SK-N-MC (cell line): ENCODE data around the gene ZNHIT2.
"Not testable (repeated sequence)": the region's sequence is repeated elsewhere in the genome, so short reads cannot be mapped to it uniquely, and the experiment has no call there.

ENCODE experiments used
- DNase-seq: peaks from one replicate; pipeline ENCODE4 v3.0.0-alpha.2; 2011; ENCODE audit warnings: low read depth, low spot score
- H3K27ac ChIP-seq: fragments of 200-600 bp; sonication (generic); 2 replicates; pipeline ENCODE4 v1.5.1; 2016; ENCODE audit warnings: mixed run types
- H3K36me3 ChIP-seq: fragments of 200-600 bp; sonication (generic); 2 replicates; pipeline ENCODE4 v1.6.1; 2017; ENCODE audit warnings: antibody characterized with exemption, low read length, mixed read lengths; ENCODE audit not compliant: insufficient read depth
- H3K4me3 ChIP-seq: fragments of 200-600 bp; sonication (generic); 2 replicates; pipeline ENCODE4 v1.5.1; 2016
- H3K9ac ChIP-seq: fragments of 200-600 bp; sonication (generic); 2 replicates; pipeline ENCODE4 v1.8.0; 2017; ENCODE audit warnings: mixed run types, mixed read lengths; ENCODE audit not compliant: insufficient read length
- H3K9me3 ChIP-seq: fragments of 200-600 bp; sonication (generic); 2 replicates; pipeline ENCODE4 v1.6.1; 2017; ENCODE audit warnings: low read depth, mild to moderate bottlenecking, antibody characterized with exemption, low read length, moderate library complexity, mixed read lengths
- EZH2 ChIP-seq: fragments of 200-600 bp; sonication (generic); IDR thresholded peaks from one replicate; pipeline ENCODE4 v1.6.1; 2017; ENCODE audit warnings: antibody characterized with exemption
- FOXP2 ChIP-seq: optimal IDR thresholded peaks from 2 replicates; pipeline ENCODE3; 2011; ENCODE audit warnings: mild to moderate bottlenecking, moderate library complexity; ENCODE audit not compliant: insufficient read depth; ENCODE audit errors: extremely low read length, control extremely low read depth
- POLR2AphosphoS5 ChIP-seq: IDR thresholded peaks from 2 replicates; pipeline ENCODE4 v1.6.1; 2012; ENCODE audit warnings: mild to moderate bottlenecking, low read depth, low read length, borderline replicate concordance

Gene ZNHIT2

GRCh38 chr11:65156256-65156655, 38.8 kb upstream of the ZNHIT2 start:
- Histone ChIP-seq H3K27ac (no peak overlapping the region), H3K9ac (no peak overlapping the region), H3K4me3 (no peak overlapping the region)

GRCh38 chr11:65152122-65152521, 34.6 kb upstream of the ZNHIT2 start:
- H3K36me3 ChIP-seq: no peaks in the 10 kb centered on the region
- H3K4me3 ChIP-seq: no peak overlapping the region
- H3K9ac ChIP-seq: no peak overlapping the region
- H3K27ac ChIP-seq: no peak overlapping the region
- no peaks in the 10 kb centered on the region for H3K9me3 ChIP-seq
- DNase-seq: no peak
- TF ChIP-seq EZH2 (no peak), FOXP2 (no peak), POLR2AphosphoS5 (no peak)

More at GRCh38 chr11:65156256-65156655, 38.8 kb upstream of the ZNHIT2 start:
- DNase-seq: no peak
- Histone ChIP-seq H3K36me3 (no peaks in the 10 kb centered on the region), H3K9me3 (no peaks in the 10 kb centered on the region)
- TF ChIP-seq POLR2AphosphoS5: no peak
- no peak for TF ChIP-seq EZH2
- TF ChIP-seq FOXP2: no peak

- Histone ChIP-seq H3K36me3 (no peaks in the 10 kb centered on the region), H3K4me3 (no peak overlapping the region), H3K27ac (no peak overlapping the region), H3K9ac (no peak overlapping the region), H3K9me3 (no peaks in the 10 kb centered on the region)
- DNase-seq: no peak
- TF ChIP-seq POLR2AphosphoS5: no peak
Observed at GRCh38 chr11:65151331-65151899, 33.9 kb upstream of the ZNHIT2 start.

- H3K4me3 ChIP-seq: no peak overlapping the region
- H3K36me3 ChIP-seq: no peaks in the 10 kb centered on the region
- TF ChIP-seq FOXP2 (no peak), POLR2AphosphoS5 (no peak), EZH2 (no peak)
- H3K9ac ChIP-seq: no peak overlapping the region
- no peak overlapping the region for H3K27ac ChIP-seq
- DNase-seq: no peak
- H3K9me3 ChIP-seq: no peaks in the 10 kb centered on the region
Observed at GRCh38 chr11:65150509-65151299, 33.2 kb upstream of the ZNHIT2 start.

- H3K9ac ChIP-seq, DNase-seq: not testable (repeated sequence)
Observed at GRCh38 chr11:65150131-65150508, 32.6 kb upstream of the ZNHIT2 start.

GRCh38 chr11:65148657-65149056, 31.2 kb upstream of the ZNHIT2 start:
- Histone ChIP-seq H3K9ac (no peak overlapping the region), H3K36me3 (no peaks in the 10 kb centered on the region), H3K27ac (no peak overlapping the region), H3K4me3 (no peak overlapping the region), H3K9me3 (no peaks in the 10 kb centered on the region)
- DNase-seq: no peak
- TF ChIP-seq EZH2 (no peak), FOXP2 (no peak)

More at GRCh38 chr11:65150131-65150508, 32.6 kb upstream of the ZNHIT2 start:
- H3K4me3 ChIP-seq, H3K36me3 ChIP-seq, H3K9me3 ChIP-seq, H3K27ac ChIP-seq: not testable (repeated sequence)

- Histone ChIP-seq H3K9me3 (no peaks in the 10 kb centered on the region), H3K36me3 (no peaks in the 10 kb centered on the region), H3K9ac (no peak overlapping the region), H3K4me3 (no peak overlapping the region), H3K27ac (no peak overlapping the region)
- DNase-seq: no peak
- TF ChIP-seq POLR2AphosphoS5 (no peak), EZH2 (no peak), FOXP2 (no peak)
Observed at GRCh38 chr11:65147352-65148075, 30.0 kb upstream of the ZNHIT2 start.

GRCh38 chr11:65141896-65142494, 24.5 kb upstream of the ZNHIT2 start:
- H3K9ac ChIP-seq: no peak overlapping the region

More at GRCh38 chr11:65141896-65142494, 24.5 kb upstream of the ZNHIT2 start:
- Histone ChIP-seq H3K36me3 (no peaks in the 10 kb centered on the region), H3K4me3 (no peak overlapping the region), H3K27ac (no peak overlapping the region), H3K9me3 (no peaks in the 10 kb centered on the region)
- no peak for DNase-seq
- TF ChIP-seq FOXP2 (no peak), POLR2AphosphoS5 (no peak), EZH2 (no peak)
